Prostate gland (tissue), 2 donors: ENCODE data around the gene MRTFB.

ENCODE experiments used
- CTCF ChIP-seq, 4 experiments: fragments of 200-600 bp in 2 of 4; fragments of 450-650 bp in 2 of 4; sonication (generic) in 2 of 4; IDR thresholded peaks; 1 replicate in 3 of 4; 2 replicates in 1 of 4; pipeline ENCODE4 v1.5.1; 2016 to 2019; ENCODE audit warnings: antibody characterized with exemption in 4 of 4, mild to moderate bottlenecking in 2 of 4, moderate library complexity in 2 of 4
- POLR2AphosphoS5 ChIP-seq: sonication (generic); formaldehyde crosslinking; IDR thresholded peaks from one replicate; pipeline ENCODE4 v1.6.1; 2017; ENCODE audit warnings: antibody characterized with exemption

- TF ChIP-seq POLR2AphosphoS5 (no peak), CTCF (IDR thresholded peaks at IDR 0.05) (no peak)
Measured at GRCh38 chr16:14051103-14051729, 19.9 kb upstream of the MRTFB start.
